ENCODE data around the gene NUP210.

NUP210 gene

GRCh38 chr3:13305623-13306022 is 114.5 kb downstream of the NUP210 start:
- no peak overlapping the region for H3K27ac Mint-ChIP-seq

GRCh38 chr3:13303410-13303809 is 116.7 kb downstream of the NUP210 start:
- no peak overlapping the region for H3K27ac Mint-ChIP-seq
- H3K4me1 Mint-ChIP-seq (ENCODE audit: low read depth): no peaks in the 10 kb centered on the region
- H3K27me3 Mint-ChIP-seq: no peaks in the 10 kb centered on the region
- no peaks in the 10 kb centered on the region for H3K36me3 Mint-ChIP-seq (ENCODE audit: low read depth)
- H3K9me3 Mint-ChIP-seq: no peaks in the 10 kb centered on the region
- H3K4me3 Mint-ChIP-seq: no peak overlapping the region

More at GRCh38 chr3:13305623-13306022, 114.5 kb downstream of the NUP210 start:
- Mint-ChIP-seq H3K4me1 (ENCODE audit: low read depth) (no peaks in the 10 kb centered on the region), H3K27me3 (no peaks in the 10 kb centered on the region), H3K36me3 (ENCODE audit: low read depth) (peaks cover 4% of the 10 kb centered on the region), H3K9me3 (no peaks in the 10 kb centered on the region), H3K4me3 (no peak overlapping the region)

GRCh38 chr3:13301286-13301987 is 118.7 kb downstream of the NUP210 start:
- Mint-ChIP-seq H3K27ac (no peak overlapping the region), H3K9me3 (no peaks in the 10 kb centered on the region), H3K4me3 (no peak overlapping the region), H3K4me1 (ENCODE audit: low read depth) (peaks cover 3% of the 10 kb centered on the region), H3K27me3 (peaks cover 8% of the 10 kb centered on the region), H3K36me3 (ENCODE audit: low read depth) (no peaks in the 10 kb centered on the region)

- peaks cover 3% of the 10 kb centered on the region for H3K4me1 Mint-ChIP-seq (ENCODE audit: low read depth)
- H3K27me3 Mint-ChIP-seq: peaks cover 9% of the 10 kb centered on the region
- H3K36me3 Mint-ChIP-seq (ENCODE audit: low read depth): no peaks in the 10 kb centered on the region
- no peak overlapping the region for H3K4me3 Mint-ChIP-seq
- H3K27ac Mint-ChIP-seq: no peak overlapping the region
- no peaks in the 10 kb centered on the region for H3K9me3 Mint-ChIP-seq
Measured at GRCh38 chr3:13300546-13301285, 119.4 kb downstream of the NUP210 start.

- Mint-ChIP-seq H3K4me3 (no peak overlapping the region), H3K36me3 (ENCODE audit: low read depth) (no peaks in the 10 kb centered on the region), H3K27me3 (peaks cover 16% of the 10 kb centered on the region), H3K4me1 (ENCODE audit: low read depth) (peaks cover 3% of the 10 kb centered on the region), H3K9me3 (no peaks in the 10 kb centered on the region), H3K27ac (no peak overlapping the region)
Measured at GRCh38 chr3:13299531-13300155, 120.5 kb downstream of the NUP210 start.

- Mint-ChIP-seq H3K9me3 (no peaks in the 10 kb centered on the region), H3K27me3 (peaks cover 21% of the 10 kb centered on the region), H3K36me3 (ENCODE audit: low read depth) (no peaks in the 10 kb centered on the region), H3K4me1 (ENCODE audit: low read depth) (peaks cover 3% of the 10 kb centered on the region), H3K27ac (no peak overlapping the region), H3K4me3 (no peak overlapping the region)
Measured at GRCh38 chr3:13296662-13297061, 123.5 kb downstream of the NUP210 start.

- peaks cover 3% of the 10 kb centered on the region for H3K4me1 Mint-ChIP-seq (ENCODE audit: low read depth)
- no peak overlapping the region for H3K4me3 Mint-ChIP-seq
Measured at GRCh38 chr3:13294442-13295351, 125.4 kb downstream of the NUP210 start.

GRCh38 chr3:13292375-13292774 is 127.7 kb downstream of the NUP210 start:
- peaks cover 2% of the 10 kb centered on the region for H3K9me3 Mint-ChIP-seq
- peaks cover 3% of the 10 kb centered on the region for H3K4me1 Mint-ChIP-seq (ENCODE audit: low read depth)
- no peak overlapping the region for H3K27ac Mint-ChIP-seq
- H3K36me3 Mint-ChIP-seq (ENCODE audit: low read depth): no peaks in the 10 kb centered on the region
- peaks cover 34% of the 10 kb centered on the region for H3K27me3 Mint-ChIP-seq
- H3K4me3 Mint-ChIP-seq: no peak overlapping the region

More at GRCh38 chr3:13294442-13295351, 125.4 kb downstream of the NUP210 start:
- no peaks in the 10 kb centered on the region for H3K36me3 Mint-ChIP-seq (ENCODE audit: low read depth)
- no peaks in the 10 kb centered on the region for H3K9me3 Mint-ChIP-seq
- H3K27me3 Mint-ChIP-seq: peaks cover 21% of the 10 kb centered on the region
- no peak overlapping the region for H3K27ac Mint-ChIP-seq

GRCh38 chr3:13290941-13291340 is 129.2 kb downstream of the NUP210 start:
- Mint-ChIP-seq H3K27me3 (peaks cover 39% of the 10 kb centered on the region), H3K36me3 (ENCODE audit: low read depth) (no peaks in the 10 kb centered on the region)

GRCh38 chr3:13289771-13290285 is 130.3 kb downstream of the NUP210 start:
- H3K27ac Mint-ChIP-seq: no peak overlapping the region
- no peaks in the 10 kb centered on the region for H3K36me3 Mint-ChIP-seq (ENCODE audit: low read depth)
- no peaks in the 10 kb centered on the region for H3K4me1 Mint-ChIP-seq (ENCODE audit: low read depth)
- H3K9me3 Mint-ChIP-seq: peaks cover 13% of the 10 kb centered on the region
- peaks cover 34% of the 10 kb centered on the region for H3K27me3 Mint-ChIP-seq
- H3K4me3 Mint-ChIP-seq: no peak overlapping the region

More at GRCh38 chr3:13290941-13291340, 129.2 kb downstream of the NUP210 start:
- Mint-ChIP-seq H3K27ac (no peak overlapping the region), H3K9me3 (peaks cover 13% of the 10 kb centered on the region), H3K4me3 (no peak overlapping the region), H3K4me1 (ENCODE audit: low read depth) (no peaks in the 10 kb centered on the region)

GRCh38 chr3:13288732-13289718 is 131.1 kb downstream of the NUP210 start:
- H3K9me3 Mint-ChIP-seq: peaks cover 19% of the 10 kb centered on the region
- peaks cover 6% of the 10 kb centered on the region for H3K36me3 Mint-ChIP-seq (ENCODE audit: low read depth)
- H3K27ac Mint-ChIP-seq: no peak overlapping the region
- H3K27me3 Mint-ChIP-seq: peaks cover 37% of the 10 kb centered on the region
- H3K4me3 Mint-ChIP-seq: no peak overlapping the region
- H3K4me1 Mint-ChIP-seq (ENCODE audit: low read depth): peaks cover under 1% of the 10 kb centered on the region

- H3K36me3 Mint-ChIP-seq (ENCODE audit: low read depth): peaks cover 11% of the 10 kb centered on the region
- H3K4me3 Mint-ChIP-seq: no peak overlapping the region
- peaks cover 45% of the 10 kb centered on the region for H3K27me3 Mint-ChIP-seq
- H3K9me3 Mint-ChIP-seq: peaks cover 22% of the 10 kb centered on the region
- H3K27ac Mint-ChIP-seq: no peak overlapping the region
- peaks cover 5% of the 10 kb centered on the region for H3K4me1 Mint-ChIP-seq (ENCODE audit: low read depth)
Measured at GRCh38 chr3:13287833-13288232, 132.3 kb downstream of the NUP210 start.

- Mint-ChIP-seq H3K4me3 (no peak overlapping the region), H3K4me1 (ENCODE audit: low read depth) (peaks cover 5% of the 10 kb centered on the region), H3K27ac (no peak overlapping the region), H3K36me3 (ENCODE audit: low read depth) (peaks cover 11% of the 10 kb centered on the region), H3K9me3 (peaks cover 22% of the 10 kb centered on the region), H3K27me3 (peaks cover 45% of the 10 kb centered on the region)
Measured at GRCh38 chr3:13286873-13287272, 133.2 kb downstream of the NUP210 start.
